ENCODE results near the gene CACNB2. TPM values are rescaled to one million over a fixed set of nuclear protein-coding genes. Genes with fewer than 3 reads are reported as not detected.

Gene CACNB2
- total and polyA plus RNA-seq, 2 of the 13 experiments (the other 11 are each of a cell fraction or from before 2014, with no cell fraction given) = not detected

GRCh38 chr10:18483516-18484186 lies 343.4 kb downstream of the CACNB2 start:
- no peak for FAIRE-seq

More at GRCh38 chr10:18483516-18484186, 343.4 kb downstream of the CACNB2 start:
- CTCF ChIA-PET (ENCODE audit: low intra/inter-chr PET ratio, low total read pairs) = no interaction called here
- Histone ChIP-seq H3K4me1 (ENCODE audit: insufficient read depth, low read length) (no peaks in the 10 kb centered on the region), H2AFZ (ENCODE audit: low read length) (no peak overlapping the region), H3K9ac (ENCODE audit: insufficient read depth, low read depth, low read length) (no peak overlapping the region), H3K4me2 (ENCODE audit: low read depth, low read length) (peak overlapping the region; percentile 12; the same call in 1 of the 2 replicates), H3K36me3 (replicated peaks in 1 of 2; ENCODE audit: control insufficient read depth in 1 of 2, insufficient read depth in 2 of 2, low read length in 2 of 2) (no peaks in the 10 kb centered on the region), H3K4me3 (replicated peaks in 1 of 3; ENCODE audit: insufficient read depth in 1 of 3, low read depth in 2 of 3, low read length in 3 of 3) (no peak overlapping the region), H4K20me1 (ENCODE audit: insufficient read depth, low read length) (no peaks in the 10 kb centered on the region), H3K9me3 (ENCODE audit: low read length) (no peaks in the 10 kb centered on the region), H3K79me2 (ENCODE audit: insufficient read depth, low read length) (no peaks in the 10 kb centered on the region), H3K27me3 (ENCODE audit: control insufficient read depth in 1 of 2, insufficient read depth in 2 of 2, low read length in 2 of 2) (no peaks in the 10 kb centered on the region), H3K27ac (ENCODE audit: extremely low read length, insufficient read depth, low read length) (no peak overlapping the region)
- BruUV-seq (replicated peaks) = no TSS peak
- intact Hi-C loops (cut with micrococcal nuclease; ENCODE audit: unreplicated experiment) (no loop called here), in situ Hi-C loops (cut with HindIII; ENCODE audit: extremely low pct_ligation_motif_present, low pct_unique_long_range_greater_than_20kb) (no loop called here)
- TF ChIP-seq ZNF652 (CRISPR knock-in tag; IDR thresholded peaks at IDR 0.05; ENCODE audit: borderline replicate concordance, low read depth) (peak; percentile 27; the same call in 1 of the 2 replicates), AHDC1 (CRISPR knock-in tag; IDR thresholded peaks at IDR 0.05; ENCODE audit: borderline replicate concordance) (no peak), ZNF362 (CRISPR knock-in tag; IDR thresholded peaks at IDR 0.05; ENCODE audit: borderline replicate concordance) (no peak)
- POLR2A ChIA-PET = no interaction called here
- no peak for ATAC-seq
- WGBS (ENCODE audit: low lambda C conversion rate) = 36% methylated on average over 11 of the region's 11 CpGs
- DNase-seq (ENCODE audit: low spot score) = no peak
